GM12865 (cell line): ENCODE results near the gene TMEM204.

ENCODE experiments used
- DNase-seq: peaks from one replicate; pipeline ENCODE4 v3.0.0; 2010; ENCODE audit warnings: low read depth
- H3K4me3 ChIP-seq: 2 replicates; pipeline ENCODE4 v1.5.1; 2011; ENCODE audit warnings: mild to moderate bottlenecking, low read depth, low read length, control low read depth
- TF ChIP-seq, protein P1 (sequence below): IDR thresholded peaks from 2 replicates; pipeline ENCODE4 v1.5.1; 2011; ENCODE audit warnings: low read length, control low read depth, low read depth, inconsistent platforms; ENCODE audit not compliant: insufficient read depth; ENCODE audit errors: missing control alignments

Gene TMEM204

GRCh38 chr16:1602285-1602684 lies 68.8 kb downstream of the TMEM204 start:
- DNase-seq = no peak
- TF ChIP-seq, protein P1, sequence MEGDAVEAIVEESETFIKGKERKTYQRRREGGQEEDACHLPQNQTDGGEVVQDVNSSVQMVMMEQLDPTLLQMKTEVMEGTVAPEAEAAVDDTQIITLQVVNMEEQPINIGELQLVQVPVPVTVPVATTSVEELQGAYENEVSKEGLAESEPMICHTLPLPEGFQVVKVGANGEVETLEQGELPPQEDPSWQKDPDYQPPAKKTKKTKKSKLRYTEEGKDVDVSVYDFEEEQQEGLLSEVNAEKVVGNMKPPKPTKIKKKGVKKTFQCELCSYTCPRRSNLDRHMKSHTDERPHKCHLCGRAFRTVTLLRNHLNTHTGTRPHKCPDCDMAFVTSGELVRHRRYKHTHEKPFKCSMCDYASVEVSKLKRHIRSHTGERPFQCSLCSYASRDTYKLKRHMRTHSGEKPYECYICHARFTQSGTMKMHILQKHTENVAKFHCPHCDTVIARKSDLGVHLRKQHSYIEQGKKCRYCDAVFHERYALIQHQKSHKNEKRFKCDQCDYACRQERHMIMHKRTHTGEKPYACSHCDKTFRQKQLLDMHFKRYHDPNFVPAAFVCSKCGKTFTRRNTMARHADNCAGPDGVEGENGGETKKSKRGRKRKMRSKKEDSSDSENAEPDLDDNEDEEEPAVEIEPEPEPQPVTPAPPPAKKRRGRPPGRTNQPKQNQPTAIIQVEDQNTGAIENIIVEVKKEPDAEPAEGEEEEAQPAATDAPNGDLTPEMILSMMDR = no peak
- no peak overlapping the region for H3K4me3 ChIP-seq
